ENCODE data around the gene RRP36.

- TF ChIP-seq CTCF (IDR thresholded peaks at IDR 0.05) (peak in 3 of 4 donors; percentile 7 to 30 (median 24)), POLR2A (IDR thresholded peaks at IDR 0.05) (no peak)
Observed at GRCh38 chr6:42996513-42996912, 24.9 kb upstream of the RRP36 start.

Data from right lobe of liver (tissue), 4 donors.